ENCODE results near the gene TSC2.
"Not testable (repeated sequence)": the region's sequence is repeated elsewhere in the genome, so short reads cannot be mapped to it uniquely, and the experiment has no call there.

Gene TSC2

DNA sequence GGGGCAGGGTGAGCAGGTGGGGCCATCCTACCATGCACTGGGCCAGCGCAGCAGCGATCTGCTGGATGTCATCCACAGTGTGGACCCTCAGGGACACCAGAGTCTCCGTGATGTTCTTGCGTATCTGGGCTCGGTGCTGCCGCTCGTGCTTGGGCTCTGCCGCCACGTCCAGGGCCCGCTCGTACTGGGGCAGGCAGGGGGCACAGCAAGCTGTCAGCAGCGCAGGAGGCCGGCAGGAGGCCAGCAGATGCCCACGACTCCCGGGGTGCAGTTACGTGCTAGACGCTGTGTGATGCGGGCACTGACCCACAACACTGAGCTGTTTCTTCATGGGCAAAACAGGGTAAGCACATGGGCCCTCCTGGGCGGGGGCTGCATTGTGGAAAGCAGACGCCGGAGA, 57.5 kb downstream of the TSC2 start:
- not testable (repeated sequence) for DNase-seq (ENCODE audit: low read depth in 2 of 2)

GRCh38 chr16:2105769-2106168, 58.0 kb downstream of the TSC2 start:
- DNase-seq (ENCODE audit: low read depth in 2 of 2): not testable (repeated sequence)

- DNase-seq (ENCODE audit: low read depth in 2 of 2): not testable (repeated sequence)
Observed at GRCh38 chr16:2106211-2106610, 58.4 kb downstream of the TSC2 start.

DNA sequence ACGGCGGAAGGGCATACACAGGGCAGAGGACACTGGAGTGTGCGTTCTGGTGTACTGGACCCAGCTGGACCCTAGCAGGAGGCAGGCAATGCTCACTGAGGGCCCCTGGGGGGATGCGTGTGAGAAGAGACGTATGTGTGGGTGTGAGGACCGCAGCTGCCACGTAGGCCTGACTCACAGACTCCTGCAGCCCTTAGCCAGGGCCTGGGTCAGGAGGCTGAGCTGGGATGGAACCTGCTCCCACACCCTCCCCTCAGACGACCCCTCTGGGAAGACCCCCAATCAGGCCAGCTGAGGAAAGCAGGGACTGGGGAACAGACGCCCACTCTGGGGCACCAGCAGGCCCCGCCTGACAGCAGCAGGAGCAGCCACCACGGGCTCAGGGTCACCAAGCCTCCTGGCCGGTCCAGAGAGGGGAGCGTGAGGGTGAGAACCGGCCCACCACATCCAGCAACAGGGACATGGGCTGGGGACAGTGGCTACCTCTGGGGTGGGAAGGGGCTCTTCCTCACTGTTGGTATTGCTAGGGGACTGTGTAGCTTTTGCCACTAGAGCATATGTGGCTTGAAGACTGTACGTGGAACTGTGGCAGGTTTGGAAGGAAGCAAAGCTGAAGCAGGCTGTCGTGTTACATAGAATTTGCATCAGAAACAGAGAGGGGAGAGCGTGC, 59.5 kb downstream of the TSC2 start:
- not testable (repeated sequence) for DNase-seq (ENCODE audit: low read depth in 2 of 2)

DNA sequence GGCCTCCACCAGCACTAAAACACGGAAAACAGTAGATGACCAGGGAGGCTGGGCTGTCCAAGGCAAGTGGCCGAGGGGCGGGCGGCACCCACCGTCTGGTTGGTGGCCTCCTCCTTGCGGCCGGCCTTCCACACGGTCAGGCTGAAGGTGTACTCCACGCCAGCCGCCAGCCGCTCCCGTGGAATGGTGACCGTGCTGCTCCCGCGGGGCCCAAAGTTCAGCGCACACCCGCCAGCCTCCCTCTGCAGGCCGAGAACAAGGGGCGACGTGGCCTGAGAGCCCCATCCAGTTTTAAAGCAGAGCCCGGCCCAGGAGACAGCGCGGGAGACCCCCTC, 60.0 kb downstream of the TSC2 start:
- not testable (repeated sequence) for DNase-seq (ENCODE audit: low read depth in 2 of 2)

GRCh38 chr16:2108446-2109270, 60.9 kb downstream of the TSC2 start:
- not testable (repeated sequence) for DNase-seq (ENCODE audit: low read depth in 2 of 2)

- DNase-seq (ENCODE audit: low read depth in 2 of 2): not testable (repeated sequence)
Observed at GRCh38 chr16:2109271-2109580, 61.4 kb downstream of the TSC2 start.

DNA sequence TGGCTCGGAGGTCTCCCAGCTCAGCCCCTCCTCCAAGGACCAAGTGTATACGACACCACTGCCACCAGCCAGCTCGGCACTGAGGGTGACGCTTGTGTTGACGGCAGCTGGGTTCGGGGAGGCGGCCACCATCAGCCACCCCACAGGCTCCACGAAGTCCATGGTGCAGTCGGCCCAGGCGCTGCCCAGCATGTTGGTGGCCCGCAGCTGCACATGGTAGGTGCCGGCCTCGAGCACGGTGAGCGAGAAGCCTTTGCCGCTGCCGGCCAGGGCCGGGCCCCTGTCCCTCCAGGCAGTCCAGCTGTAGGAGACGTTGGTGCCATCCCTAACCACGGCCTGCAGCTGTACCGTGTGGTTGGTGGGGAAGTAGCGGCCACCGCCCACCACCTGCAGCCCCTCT, 62.1 kb downstream of the TSC2 start:
- not testable (repeated sequence) for DNase-seq (ENCODE audit: low read depth in 2 of 2)

GRCh38 chr16:2110332-2111008, 62.7 kb downstream of the TSC2 start:
- DNase-seq (ENCODE audit: low read depth in 2 of 2): not testable (repeated sequence)

GRCh38 chr16:2111009-2111353, 63.2 kb downstream of the TSC2 start:
- not testable (repeated sequence) for DNase-seq (ENCODE audit: low read depth in 2 of 2)

DNA sequence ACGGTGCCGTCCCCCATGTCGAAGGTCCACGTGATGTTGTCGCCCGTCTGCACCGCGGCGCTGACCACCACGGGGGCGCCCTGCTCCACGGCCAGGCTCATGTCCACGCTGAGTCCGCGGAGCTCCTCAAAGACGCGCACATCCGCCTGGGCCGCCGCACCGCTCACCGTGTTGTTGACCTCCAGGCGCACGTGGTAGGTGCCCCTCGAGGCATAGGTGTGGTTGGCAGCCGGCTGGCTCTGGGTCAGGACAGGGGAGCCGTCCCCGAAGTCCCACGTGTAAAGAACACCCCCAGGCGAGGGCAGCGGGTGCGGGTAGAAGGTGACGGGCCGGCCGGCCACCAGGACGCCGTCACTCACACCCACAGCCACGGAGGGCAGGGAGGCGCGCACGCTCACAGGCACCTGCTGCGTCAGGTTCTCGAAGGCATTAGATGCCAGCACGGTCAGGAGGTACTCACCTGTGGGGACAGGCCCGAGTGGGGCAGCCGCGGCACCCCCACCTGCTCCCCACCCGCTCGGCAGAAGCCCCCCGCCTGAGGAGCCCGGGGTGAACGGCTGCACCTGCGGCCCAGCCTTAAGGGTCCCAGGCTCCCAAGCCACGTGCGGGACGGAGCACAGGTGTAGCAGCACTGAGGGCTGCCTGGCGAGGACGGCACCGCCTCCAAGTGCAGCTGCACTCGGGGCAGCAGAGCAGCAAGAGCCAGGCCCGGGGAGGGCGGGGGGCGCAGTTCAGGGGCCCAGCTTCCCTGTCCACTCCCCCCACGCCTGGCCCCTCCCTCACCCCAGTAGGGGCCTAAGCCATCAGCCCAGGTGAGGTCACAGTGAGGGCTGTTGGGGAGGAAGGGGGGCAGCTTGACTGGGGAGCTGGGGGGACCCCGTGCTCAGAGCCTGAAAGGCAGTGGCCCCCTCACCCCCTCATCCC, 63.9 kb downstream of the TSC2 start:
- not testable (repeated sequence) for DNase-seq (ENCODE audit: low read depth in 2 of 2)

GRCh38 chr16:2112539-2113106, 64.8 kb downstream of the TSC2 start:
- DNase-seq (ENCODE audit: low read depth in 2 of 2): not testable (repeated sequence)

- DNase-seq (ENCODE audit: low read depth in 2 of 2): not testable (repeated sequence)
Observed at GRCh38 chr16:2114225-2114624, 66.4 kb downstream of the TSC2 start.

- not testable (repeated sequence) for DNase-seq (ENCODE audit: low read depth in 2 of 2)
Observed at GRCh38 chr16:2114885-2115590, 67.3 kb downstream of the TSC2 start.

GRCh38 chr16:2115591-2115973, 67.8 kb downstream of the TSC2 start:
- no peak for DNase-seq (ENCODE audit: low read depth in 2 of 2)

- not testable (repeated sequence) for DNase-seq (ENCODE audit: low read depth in 2 of 2)
Observed at GRCh38 chr16:2116428-2116827, 68.6 kb downstream of the TSC2 start.

GRCh38 chr16:2117341-2117740, 69.6 kb downstream of the TSC2 start:
- DNase-seq (ENCODE audit: low read depth in 2 of 2): not testable (repeated sequence)

GRCh38 chr16:2117960-2118722, 70.4 kb downstream of the TSC2 start:
- not testable (repeated sequence) for DNase-seq (ENCODE audit: low read depth in 2 of 2)

GRCh38 chr16:2121325-2121724, 73.5 kb downstream of the TSC2 start:
- DNase-seq (ENCODE audit: low read depth in 2 of 2): not testable (repeated sequence)

GRCh38 chr16:2121853-2122252, 74.1 kb downstream of the TSC2 start:
- no peak for DNase-seq (ENCODE audit: low read depth in 2 of 2)

All from stimulated activated CD4-positive, alpha-beta T cell treated with anti-CD3 and anti-CD28 coated beads, Interleukin-4, amount 100 ng/mL, for 48 hours (primary cell).